GM23338 (cell line): Measurements from ENCODE around the gene NOA1. TPM values are rescaled to one million over a fixed set of nuclear protein-coding genes. Genes with fewer than 3 reads are reported as not detected.
A peak's percentile ranks its signal among the peaks of the same experiment; 100 is the strongest.

Experiments
- ATAC-seq: fragments of 200-7000 bp; cut with Tn5 transposase; 3 replicates; pipeline ENCODE4 v1.9.1; 2020
- DNase-seq: peaks from one replicate; pipeline ENCODE4 v3.0.0-alpha.2; 2015; ENCODE audit warnings: low spot score
- H2AFZ ChIP-seq: fragments of 200-600 bp; sonication (generic); 2 replicates; pipeline ENCODE4 v1.8.0; 2016; ENCODE audit warnings: antibody characterized with exemption, mild to moderate bottlenecking, moderate library complexity
- H3F3A ChIP-seq: fragments of 200-600 bp; sonication (generic); replicated peaks from 2 replicates; pipeline ENCODE4 v1.8.0; 2017; ENCODE audit warnings: antibody characterized with exemption, mixed run types, low read depth
- H3K27ac ChIP-seq: fragments of 200-600 bp; sonication (generic); 2 replicates; pipeline ENCODE4 v1.6.1; 2016; ENCODE audit warnings: low read depth
- H3K27me3 ChIP-seq: fragments of 200-600 bp; sonication (generic); 2 replicates; pipeline ENCODE4 v1.8.0; 2016; ENCODE audit warnings: mild to moderate bottlenecking, mixed run types, moderate library complexity; ENCODE audit not compliant: insufficient read depth
- H3K36me3 ChIP-seq: fragments of 200-600 bp; sonication (generic); 2 replicates; pipeline ENCODE4 v1.8.0; 2016; ENCODE audit warnings: mild to moderate bottlenecking; ENCODE audit not compliant: insufficient read depth
- H3K4me1 ChIP-seq: fragments of 200-600 bp; sonication (generic); 2 replicates; pipeline ENCODE4 v1.8.0; 2016; ENCODE audit warnings: mild to moderate bottlenecking, moderate library complexity; ENCODE audit not compliant: insufficient read depth
- H3K4me2 ChIP-seq: fragments of 200-600 bp; sonication (generic); 2 replicates; pipeline ENCODE4 v1.7.1; 2017; ENCODE audit warnings: mixed run types
- H3K4me3 ChIP-seq: fragments of 200-600 bp; sonication (generic); 2 replicates; pipeline ENCODE4 v1.6.1; 2016; ENCODE audit warnings: mixed run types
- H3K79me2 ChIP-seq: fragments of 200-600 bp; sonication (generic); replicated peaks from 2 replicates; pipeline ENCODE4 v1.8.0; 2017; ENCODE audit warnings: mild to moderate bottlenecking; ENCODE audit not compliant: insufficient read depth
- H3K9me2 ChIP-seq: fragments of 200-600 bp; sonication (generic); 2 replicates; pipeline ENCODE4 v1.8.0; 2017; ENCODE audit not compliant: insufficient read depth
- H4K20me1 ChIP-seq: fragments of 200-600 bp; sonication (generic); replicated peaks from 2 replicates; pipeline ENCODE4 v1.8.0; 2017; ENCODE audit warnings: mild to moderate bottlenecking; ENCODE audit not compliant: insufficient read depth
- H3K27ac Mint-ChIP-seq: 2 replicates; pipeline ENCODE4 v1.8.0; 2020; ENCODE audit warnings: inconsistent platforms, mild to moderate bottlenecking, moderate library complexity, mixed read lengths
- H3K27me3 Mint-ChIP-seq: 3 replicates; pipeline ENCODE4 v1.8.0; 2022; ENCODE audit warnings: low read depth, mild to moderate bottlenecking, moderate library complexity, mixed read lengths, inconsistent platforms; ENCODE audit not compliant: insufficient read depth, poor library complexity
- H3K36me3 Mint-ChIP-seq: 3 replicates; pipeline ENCODE4 v1.8.0; 2021; ENCODE audit warnings: low read depth, mild to moderate bottlenecking, inconsistent platforms, moderate library complexity, mixed read lengths
- H3K4me1 Mint-ChIP-seq: 3 replicates; pipeline ENCODE4 v1.8.0; 2020; ENCODE audit warnings: mild to moderate bottlenecking, inconsistent platforms, mixed read lengths
- H3K4me3 Mint-ChIP-seq: 3 replicates; pipeline ENCODE4 v1.8.0; 2021; ENCODE audit warnings: moderate library complexity, mild to moderate bottlenecking, inconsistent platforms, mixed read lengths
- H3K9me3 Mint-ChIP-seq: 3 replicates; pipeline ENCODE4 v1.8.0; 2020; ENCODE audit warnings: moderate library complexity, mild to moderate bottlenecking, inconsistent platforms, mixed read lengths
- CREB1 ChIP-seq: fragments of 250-450 bp; sonication (Bioruptor Pico); IDR thresholded peaks from 2 replicates; pipeline ENCODE4 v1.5.0; 2020; ENCODE audit warnings: low read depth, mild to moderate bottlenecking, moderate library complexity
- CTCF ChIP-seq, 2 experiments: fragments of 200-600 bp in 1 of 2; sonication (generic) in 1 of 2; conservative IDR thresholded peaks; 2 replicates each; pipeline versions ENCODE4 v1.5.1 to v1.6.1; 2016 to 2017; ENCODE audit warnings: antibody characterized with exemption in 2 of 2, low read depth in 2 of 2, mild to moderate bottlenecking in 2 of 2, moderate library complexity in 1 of 2
- EZH2 ChIP-seq: fragments of 200-600 bp; sonication (generic); IDR thresholded peaks from one replicate; pipeline ENCODE4 v1.8.0; 2017; ENCODE audit warnings: antibody characterized with exemption, mild to moderate bottlenecking, low read depth; ENCODE audit not compliant: unreplicated experiment
- EZH2phosphoT487 ChIP-seq: fragments of 200-600 bp; sonication (generic); IDR thresholded peaks from one replicate; pipeline ENCODE4 v1.8.1; 2018; ENCODE audit warnings: antibody characterized with exemption; ENCODE audit not compliant: unreplicated experiment
- JUNB ChIP-seq: IDR thresholded peaks from one replicate; pipeline ENCODE4 v1.6.1; 2016; ENCODE audit warnings: antibody characterized with exemption; ENCODE audit not compliant: unreplicated experiment
- NANOG ChIP-seq: IDR thresholded peaks from 2 replicates; pipeline ENCODE4 v1.6.1; 2016; ENCODE audit warnings: antibody characterized with exemption, borderline replicate concordance
- POLR2AphosphoS5 ChIP-seq: IDR thresholded peaks from 2 replicates; pipeline ENCODE4 v1.6.1; 2016; ENCODE audit warnings: antibody characterized with exemption, low read depth
- STAT1 ChIP-seq: IDR thresholded peaks from one replicate; pipeline ENCODE4 v1.6.1; 2016; ENCODE audit warnings: antibody characterized with exemption; ENCODE audit not compliant: unreplicated experiment
- ZNF114 ChIP-seq: fragments of 250-450 bp; sonication (Bioruptor Pico); IDR thresholded peaks from 2 replicates; pipeline ENCODE4 v1.5.0; 2020; ENCODE audit warnings: mild to moderate bottlenecking, moderate library complexity
- ZNF331 ChIP-seq: fragments of 250-450 bp; sonication (Bioruptor Pico); IDR thresholded peaks from 2 replicates; pipeline ENCODE4 v1.5.0; 2020; ENCODE audit warnings: low read depth, mild to moderate bottlenecking, moderate library complexity
- ZNF462 ChIP-seq: fragments of 250-450 bp; sonication (Bioruptor Pico); IDR thresholded peaks from 2 replicates; pipeline ENCODE4 v1.5.0; 2020; ENCODE audit warnings: mild to moderate bottlenecking, moderate library complexity
- long read RNA-seq: library from polyadenylated mRNA; unstranded; transcript quantifications from one replicate; pipeline ENCODE4 v2.0.0, GENCODE V29; 2020; ENCODE audit not compliant: unreplicated experiment
- polyA plus RNA-seq: library from polyadenylated mRNA; unstranded; fragments of >200 nt; fragmentation: Nextera tagmentation; extraction: Ambion mirVana; gene quantifications from 2 replicates; pipeline ENCODE4 v1.2.1, GENCODE V29; 2016
- total RNA-seq: library from RNA; depleted of rRNA; stranded (reverse); fragments of >200 nt; shearing (Covaris generic); gene quantifications from 2 replicates; pipeline ENCODE4 v1.2.3, GENCODE V29; 2014; rRNA removed

NOA1 gene
- total RNA-seq (39.5 and 50.2 TPM in 2 replicates), polyA plus RNA-seq (14.3 and 15.1 TPM in 2 replicates)
- long read RNA-seq, transcript NOA1-201 (7 exons, 3,415 nt) = major isoform, 38 of 41 reads
- long read RNA-seq, partial matches to known transcripts = 1 of 41 reads
- long read RNA-seq, other reads (novel, unspliced or antisense) = 2 of 41 reads

- Mint-ChIP-seq H3K4me1 (peaks cover 9% of the 10 kb centered on the region), H3K36me3 (peaks cover 29% of the 10 kb centered on the region), H3K9me3 (no peaks in the 10 kb centered on the region), H3K27ac (peak within 1 kb of the TSS; percentile 97), H3K27me3 (peaks cover 12% of the 10 kb centered on the region), H3K4me3 (peak within 1 kb of the TSS; percentile 100)
- Histone ChIP-seq H3F3A (no peaks in the 10 kb centered on the region), H3K4me1 (0 out of 2 replicates have a peak, but pooled peaks cover 3% of the 10 kb centered on the region), H3K4me3 (peak within 1 kb of the TSS; percentile 95), H3K27me3 (no peaks in the 10 kb centered on the region), H3K27ac (peak within 1 kb of the TSS; percentile 96), H2AFZ (peak within 1 kb of the TSS; percentile 91), H3K4me2 (peak within 1 kb of the TSS; percentile 94), H3K79me2 (peaks cover 70% of the 10 kb centered on the region), H4K20me1 (peaks cover 47% of the 10 kb centered on the region), H3K36me3 (peaks cover 22% of the 10 kb centered on the region), H3K9me2 (no peaks in the 10 kb centered on the region)
- peak; percentile 99 for DNase-seq
- peak; percentile 76 for ATAC-seq
- no peak for TF ChIP-seq ZNF114 (CRISPR knock-in tag)
- peak; percentile 4; the same call in 1 of the 2 replicates for TF ChIP-seq CREB1 (CRISPR knock-in tag)
- no peak for TF ChIP-seq EZH2phosphoT487
- peak; percentile 89 for TF ChIP-seq POLR2AphosphoS5
Measured at GRCh38 chr4:56977321-56978012, at the start of gene NOA1. Gene NOA1, minus strand, starts transcription at chr4:56977606. Its CDS starts 21 bp downstream, at chr4:56977585.

GRCh38 chr4:57023104-57023503, 45.7 kb upstream of the NOA1 start:
- H3K4me2 ChIP-seq = no peak overlapping the region
- H2AFZ ChIP-seq = no peak overlapping the region
- H3K9me2 ChIP-seq = no peaks in the 10 kb centered on the region
- no peaks in the 10 kb centered on the region for H3K4me1 ChIP-seq
- H3K9me3 Mint-ChIP-seq = no peaks in the 10 kb centered on the region
- no peaks in the 10 kb centered on the region for H3K79me2 ChIP-seq
- no peaks in the 10 kb centered on the region for H3K27me3 Mint-ChIP-seq
- peaks cover 13% of the 10 kb centered on the region for H4K20me1 ChIP-seq
- H3K27me3 ChIP-seq = no peaks in the 10 kb centered on the region
- no peak overlapping the region for H3K27ac Mint-ChIP-seq
- no peaks in the 10 kb centered on the region for H3K4me1 Mint-ChIP-seq
- no peak overlapping the region for H3K4me3 ChIP-seq
- peaks cover 75% of the 10 kb centered on the region for H3K36me3 ChIP-seq
- DNase-seq = no peak
- no peak overlapping the region for H3K4me3 Mint-ChIP-seq
- H3K36me3 Mint-ChIP-seq = peaks cover 86% of the 10 kb centered on the region
- ATAC-seq = no peak
- no peak overlapping the region for H3K27ac ChIP-seq
- H3F3A ChIP-seq = no peaks in the 10 kb centered on the region
- no peak for TF ChIP-seq ZNF462
- TF ChIP-seq ZNF331 (CRISPR knock-in tag) = no peak
- no peak for TF ChIP-seq CREB1 (CRISPR knock-in tag)
- TF ChIP-seq JUNB = no peak
- no peak for TF ChIP-seq CTCF (conservative IDR thresholded peaks at IDR 0.05; ENCODE audit: low read depth in 2 of 2)
- TF ChIP-seq NANOG = no peak
- TF ChIP-seq STAT1 = no peak
- TF ChIP-seq EZH2phosphoT487 = no peak
- no peak for TF ChIP-seq EZH2
- TF ChIP-seq ZNF114 (CRISPR knock-in tag) = no peak
- TF ChIP-seq POLR2AphosphoS5 = no peak
